ELR (cell line): ENCODE data around the gene BHMT.
"Not testable (repeated sequence)": the region's sequence is repeated elsewhere in the genome, so short reads cannot be mapped to it uniquely, and the experiment has no call there.

Experiments
- DNase-seq: peaks from one replicate; pipeline ENCODE4 v3.0.0-alpha.2; 2015; ENCODE audit warnings: low read depth

The BHMT gene

DNA sequence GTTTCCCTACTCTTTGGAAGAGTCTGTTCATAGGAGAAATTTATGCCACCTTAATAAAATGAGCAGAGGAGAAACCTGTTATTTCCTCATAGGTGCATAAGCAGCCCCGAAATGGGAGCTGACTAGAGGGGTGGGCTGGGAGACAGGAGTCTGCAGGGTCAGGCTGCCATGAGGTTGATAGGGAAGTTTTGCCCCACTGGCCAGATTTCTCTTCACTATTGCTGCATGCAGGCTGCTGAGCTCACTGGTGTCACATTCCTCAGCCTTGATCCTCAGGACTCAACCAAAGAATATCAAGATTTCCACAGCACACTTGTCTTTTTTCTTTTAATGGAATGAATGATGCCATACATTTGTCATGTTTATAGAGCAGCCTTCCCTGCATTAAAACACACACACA lies 60.7 kb downstream of the BHMT start:
- no peak for DNase-seq

DNA sequence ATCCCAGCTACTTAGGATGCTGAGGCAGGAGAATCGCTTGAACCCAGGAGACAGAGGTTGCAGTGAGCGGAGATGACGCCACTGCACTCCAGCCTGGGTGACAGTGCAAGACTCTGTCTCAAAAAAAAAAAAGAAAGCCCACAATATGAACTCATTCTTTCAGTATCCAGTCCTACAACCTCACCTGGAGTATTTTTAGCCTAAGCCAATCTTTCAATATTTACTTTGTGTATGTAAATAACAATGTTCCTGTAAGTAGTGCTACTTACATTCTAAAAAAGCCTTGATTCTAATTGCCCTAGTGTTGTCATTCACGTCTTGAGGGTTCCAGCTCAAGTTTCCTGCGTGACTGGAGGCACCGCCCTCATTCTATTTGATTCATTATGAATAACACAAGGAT lies 62.0 kb downstream of the BHMT start:
- DNase-seq: no peak

GRCh38 chr5:79180449-79180848 lies 68.8 kb downstream of the BHMT start:
- DNase-seq: not testable (repeated sequence)

DNA sequence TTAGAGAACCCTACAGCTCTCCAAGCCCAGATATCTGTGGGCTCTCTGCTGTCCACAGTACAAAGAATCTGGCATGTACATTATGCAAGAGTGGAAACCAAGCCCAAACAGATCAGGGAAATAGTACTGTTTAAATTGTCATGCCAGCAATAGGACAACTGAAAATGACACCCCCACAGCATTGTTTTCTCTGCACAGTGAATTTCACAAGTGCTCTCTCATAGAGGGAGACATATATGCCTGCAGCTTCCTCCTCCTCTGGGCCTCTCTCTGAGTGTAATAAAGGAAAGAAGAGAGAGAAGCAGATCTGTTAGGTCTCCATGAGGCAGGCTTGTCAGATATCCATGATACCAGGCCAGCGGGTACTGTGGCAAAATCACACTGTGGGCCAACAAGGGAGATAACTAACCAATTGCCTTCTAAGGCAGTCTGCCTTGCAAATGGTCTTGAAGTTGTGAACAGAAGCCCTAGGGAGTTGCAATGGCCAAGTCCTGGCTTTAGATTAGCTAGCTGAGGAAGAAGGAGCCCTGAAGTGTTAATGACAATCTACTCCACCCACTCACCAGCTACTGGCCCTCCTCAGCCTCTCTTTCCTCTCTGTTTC lies 69.9 kb downstream of the BHMT start:
- no peak for DNase-seq
